K562 (cell line): ENCODE data around the gene GRIN1. TPM values are rescaled to one million over a fixed set of nuclear protein-coding genes. Genes with fewer than 3 reads are reported as not detected.

Source experiments
- CREM ChIP-seq: IDR thresholded peaks from 2 replicates; pipeline ENCODE4 v1.6.1; 2014; ENCODE audit warnings: antibody characterized with exemption, low read depth
- DIDO1 ChIP-seq: fragments of 450-650 bp; IDR thresholded peaks from 2 replicates; pipeline ENCODE4 v1.6.1; 2016; ENCODE audit warnings: low read depth, missing biosample characterization, missing genetic modification characterization
- GABPB1 ChIP-seq: sonication (generic); formaldehyde crosslinking; IDR thresholded peaks from 2 replicates; pipeline ENCODE4 v1.8.0; 2022; ENCODE audit warnings: mild to moderate bottlenecking, missing genetic modification reagents
- KDM1A ChIP-seq, 2 experiments: fragments of 450-650 bp; IDR thresholded peaks; 2 replicates each; pipeline ENCODE4 v1.6.1; 2016; ENCODE audit warnings: mild to moderate bottlenecking in 2 of 2
- NR1H2 ChIP-seq: sonication (generic); formaldehyde crosslinking; IDR thresholded peaks from 2 replicates; pipeline ENCODE4 v1.4.0; 2020; ENCODE audit warnings: mild to moderate bottlenecking, missing genetic modification reagents
- NR4A1 ChIP-seq, 2 experiments: fragments of 250-450 bp in 1 of 2; fragments of 450-650 bp in 1 of 2; sonication (Bioruptor Pico) in 1 of 2; IDR thresholded peaks; 2 replicates each; pipeline versions ENCODE4 v1.4.0 to v1.6.1; 2016 to 2020; ENCODE audit warnings: mild to moderate bottlenecking in 2 of 2, missing compliant biosample characterization in 1 of 2, missing genetic modification characterization in 1 of 2, moderate library complexity in 1 of 2
- SAP30 ChIP-seq: fragments of 200-600 bp; sonication (generic); IDR thresholded peaks from 2 replicates; pipeline ENCODE4 v1.6.1; 2012; ENCODE audit warnings: borderline replicate concordance, low read depth, mild to moderate bottlenecking, moderate library complexity, low read length, control low read depth, inconsistent platforms; ENCODE audit not compliant: insufficient read depth, poor library complexity, severe bottlenecking
- SMAD4 ChIP-seq: fragments of 250-450 bp; sonication (Bioruptor Pico); conservative IDR thresholded peaks from 2 replicates; pipeline ENCODE4 v1.8.0; 2021; ENCODE audit warnings: inconsistent platforms, mild to moderate bottlenecking, moderate library complexity
- SNRNP70 ChIP-seq: fragments of 200-400 bp; formaldehyde crosslinking; optimal IDR thresholded peaks from 2 replicates; pipeline ENCODE3; 2017; ENCODE audit warnings: low read depth, low read length
- SUPT5H ChIP-seq: fragments of 450-650 bp; IDR thresholded peaks from 2 replicates; pipeline ENCODE4 v1.6.1; 2016
- TRIM24 ChIP-seq, 2 experiments: fragments of 450-650 bp; IDR thresholded peaks; 2 replicates each; pipeline ENCODE4 v1.6.1; 2016
- polyA plus RNA-seq, 8 experiments: library from polyadenylated mRNA; depleted of rRNA in 4 of 8; stranded (reverse) in 5 of 8; unstranded in 3 of 8; fragments of >200 nt; fragmentation: Nextera tagmentation in 2 of 8; fragmentation: Illumina TruSeq in 1 of 8; extraction: Ambion mirVana in 2 of 8; extraction: Trizol in 1 of 8; gene quantifications; 2 replicates each; pipeline versions ENCODE4 v1.2.1 to v1.2.3, GENCODE V29; 2011 to 2014; ENCODE audit warnings: inconsistent platforms in 1 of 8, missing spikeins in 1 of 8
- total RNA-seq, 7 experiments: library from RNA; depleted of rRNA in 6 of 7; stranded (reverse); fragments of >200 nt in 6 of 7; fragmentation: Illumina TruSeq in 2 of 7; extraction: Trizol in 2 of 7; gene quantifications; 2 replicates each; pipeline versions ENCODE4 v1.2.1 to v1.2.3, GENCODE V29; 2011 to 2021; ENCODE audit warnings: low replicate concordance in 1 of 7
- TF ChIP-seq, protein P1 (sequence below), 2 experiments: fragments of 450-650 bp; formaldehyde crosslinking in 1 of 2; IDR thresholded peaks; 2 replicates each; pipeline versions ENCODE4 v1.4.0 to v1.6.1; 2014 to 2020; ENCODE audit warnings: mild to moderate bottlenecking in 2 of 2, borderline replicate concordance in 1 of 2, low read depth in 1 of 2
- TF ChIP-seq, protein P2 (sequence below), 2 experiments: IDR thresholded peaks; 2 replicates each; pipeline ENCODE4 v1.6.1; 2011; ENCODE audit warnings: borderline replicate concordance in 1 of 2, control low read depth in 1 of 2, low read depth in 1 of 2, low read length in 1 of 2, mild to moderate bottlenecking in 1 of 2, mixed read lengths in 1 of 2, moderate library complexity in 1 of 2; ENCODE audit not compliant: insufficient read depth in 1 of 2, insufficient read length in 1 of 2, poor library complexity in 1 of 2, severe bottlenecking in 1 of 2; ENCODE audit errors: extremely low read depth in 1 of 2
- TF ChIP-seq, protein P3 (sequence below): fragments of 250-450 bp; sonication (Bioruptor Pico); IDR thresholded peaks from 2 replicates; pipeline ENCODE4 v1.5.0; 2020; ENCODE audit warnings: mild to moderate bottlenecking, borderline replicate concordance

Gene GRIN1
- total and polyA plus RNA-seq, 9 of the 15 experiments (the other 6 are each of a cell fraction or from before 2014, with no cell fraction given) = 0.03 to 0.35 (median 0.16) TPM; not detected in 6

DNA sequence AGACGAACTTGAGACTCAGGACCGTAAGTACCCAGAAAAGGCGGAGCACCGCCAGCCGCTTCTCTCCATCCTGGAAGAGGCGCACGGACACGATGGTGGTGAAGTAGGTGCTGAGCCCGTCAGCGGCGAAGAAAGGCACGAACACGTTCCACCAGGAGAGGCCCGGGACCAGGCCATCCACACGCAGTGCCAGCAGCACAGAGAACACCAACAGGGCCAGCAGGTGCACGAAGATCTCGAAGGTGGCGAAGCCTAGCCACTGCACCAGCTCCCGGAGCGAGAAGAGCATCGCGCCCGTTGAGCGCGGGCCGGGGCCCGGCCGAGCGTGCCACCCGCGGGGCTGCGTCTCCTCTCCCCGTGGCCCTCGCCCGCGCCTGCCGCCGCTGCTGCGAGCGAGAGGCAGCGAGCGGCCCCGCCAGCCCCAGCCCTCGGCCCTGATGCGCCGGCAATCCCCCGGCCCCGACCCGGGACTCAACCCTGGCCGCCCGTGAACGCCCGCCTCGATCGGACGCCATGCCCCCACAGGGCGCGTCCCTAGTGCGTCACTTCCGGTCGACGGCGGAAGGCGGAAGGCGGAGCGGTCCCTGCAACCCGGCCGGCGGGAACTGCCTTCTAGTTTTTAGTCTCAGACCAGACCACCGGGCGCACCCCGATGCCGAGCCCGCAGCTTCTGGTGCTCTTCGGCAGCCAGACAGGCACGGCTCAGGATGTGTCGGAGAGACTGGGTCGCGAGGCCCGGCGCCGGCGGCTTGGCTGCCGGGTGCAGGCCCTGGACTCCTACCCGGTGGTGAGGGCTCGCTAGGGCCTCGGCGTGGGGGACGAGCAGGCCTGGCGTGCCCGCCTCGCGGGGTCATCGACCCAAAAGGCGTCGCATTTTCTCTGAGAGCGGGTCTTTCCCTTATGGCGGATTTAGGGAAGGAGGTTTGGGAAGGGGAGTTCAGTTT, 66.4 kb downstream of the GRIN1 start, which contains the start of the genes NDOR1 and TMEM203 (continued):
- TF ChIP-seq, protein P1, sequence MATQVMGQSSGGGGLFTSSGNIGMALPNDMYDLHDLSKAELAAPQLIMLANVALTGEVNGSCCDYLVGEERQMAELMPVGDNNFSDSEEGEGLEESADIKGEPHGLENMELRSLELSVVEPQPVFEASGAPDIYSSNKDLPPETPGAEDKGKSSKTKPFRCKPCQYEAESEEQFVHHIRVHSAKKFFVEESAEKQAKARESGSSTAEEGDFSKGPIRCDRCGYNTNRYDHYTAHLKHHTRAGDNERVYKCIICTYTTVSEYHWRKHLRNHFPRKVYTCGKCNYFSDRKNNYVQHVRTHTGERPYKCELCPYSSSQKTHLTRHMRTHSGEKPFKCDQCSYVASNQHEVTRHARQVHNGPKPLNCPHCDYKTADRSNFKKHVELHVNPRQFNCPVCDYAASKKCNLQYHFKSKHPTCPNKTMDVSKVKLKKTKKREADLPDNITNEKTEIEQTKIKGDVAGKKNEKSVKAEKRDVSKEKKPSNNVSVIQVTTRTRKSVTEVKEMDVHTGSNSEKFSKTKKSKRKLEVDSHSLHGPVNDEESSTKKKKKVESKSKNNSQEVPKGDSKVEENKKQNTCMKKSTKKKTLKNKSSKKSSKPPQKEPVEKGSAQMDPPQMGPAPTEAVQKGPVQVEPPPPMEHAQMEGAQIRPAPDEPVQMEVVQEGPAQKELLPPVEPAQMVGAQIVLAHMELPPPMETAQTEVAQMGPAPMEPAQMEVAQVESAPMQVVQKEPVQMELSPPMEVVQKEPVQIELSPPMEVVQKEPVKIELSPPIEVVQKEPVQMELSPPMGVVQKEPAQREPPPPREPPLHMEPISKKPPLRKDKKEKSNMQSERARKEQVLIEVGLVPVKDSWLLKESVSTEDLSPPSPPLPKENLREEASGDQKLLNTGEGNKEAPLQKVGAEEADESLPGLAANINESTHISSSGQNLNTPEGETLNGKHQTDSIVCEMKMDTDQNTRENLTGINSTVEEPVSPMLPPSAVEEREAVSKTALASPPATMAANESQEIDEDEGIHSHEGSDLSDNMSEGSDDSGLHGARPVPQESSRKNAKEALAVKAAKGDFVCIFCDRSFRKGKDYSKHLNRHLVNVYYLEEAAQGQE (IDR thresholded peaks at IDR 0.05; ENCODE audit: borderline replicate concordance) = peak; percentile 33
- TF ChIP-seq, protein P1 (CRISPR knock-in tag; IDR thresholded peaks at IDR 0.05; ENCODE audit: low read depth) = peak; percentile 50
- TF ChIP-seq SUPT5H (peak; percentile 77), NR1H2 (CRISPR knock-in tag) (no peak), NR4A1 (CRISPR knock-in tag; IDR thresholded peaks at IDR 0.05) (no peak), NR4A1 (tag; IDR thresholded peaks at IDR 0.05) (no peak), KDM1A (IDR thresholded peaks at IDR 0.05) (no peak), CREM (peak; percentile 99), DIDO1 (tag) (peak; percentile 85), TRIM24 (IDR thresholded peaks at IDR 0.05) (peak in 1 of 2 experiments; percentile 26; a peak in 1 of 4 replicates), SMAD4 (CRISPR knock-in tag) (0 out of 2 replicates have a peak, but pooled peaks have one; percentile 51), SAP30 (peak; percentile 94), GABPB1 (CRISPR knock-in tag) (peak; percentile 98), SNRNP70 (no peak)
- TF ChIP-seq, protein P2, sequence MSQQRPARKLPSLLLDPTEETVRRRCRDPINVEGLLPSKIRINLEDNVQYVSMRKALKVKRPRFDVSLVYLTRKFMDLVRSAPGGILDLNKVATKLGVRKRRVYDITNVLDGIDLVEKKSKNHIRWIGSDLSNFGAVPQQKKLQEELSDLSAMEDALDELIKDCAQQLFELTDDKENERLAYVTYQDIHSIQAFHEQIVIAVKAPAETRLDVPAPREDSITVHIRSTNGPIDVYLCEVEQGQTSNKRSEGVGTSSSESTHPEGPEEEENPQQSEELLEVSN (IDR thresholded peaks at IDR 0.05; ENCODE audit: borderline replicate concordance in 1 of 2, extremely low read depth in 1 of 2, insufficient read depth in 1 of 2, insufficient read length in 1 of 2, low read depth in 1 of 2, low read length in 1 of 2, poor library complexity in 1 of 2, severe bottlenecking in 1 of 2) = peak; percentile 35 to 73
- TF ChIP-seq, protein P3, sequence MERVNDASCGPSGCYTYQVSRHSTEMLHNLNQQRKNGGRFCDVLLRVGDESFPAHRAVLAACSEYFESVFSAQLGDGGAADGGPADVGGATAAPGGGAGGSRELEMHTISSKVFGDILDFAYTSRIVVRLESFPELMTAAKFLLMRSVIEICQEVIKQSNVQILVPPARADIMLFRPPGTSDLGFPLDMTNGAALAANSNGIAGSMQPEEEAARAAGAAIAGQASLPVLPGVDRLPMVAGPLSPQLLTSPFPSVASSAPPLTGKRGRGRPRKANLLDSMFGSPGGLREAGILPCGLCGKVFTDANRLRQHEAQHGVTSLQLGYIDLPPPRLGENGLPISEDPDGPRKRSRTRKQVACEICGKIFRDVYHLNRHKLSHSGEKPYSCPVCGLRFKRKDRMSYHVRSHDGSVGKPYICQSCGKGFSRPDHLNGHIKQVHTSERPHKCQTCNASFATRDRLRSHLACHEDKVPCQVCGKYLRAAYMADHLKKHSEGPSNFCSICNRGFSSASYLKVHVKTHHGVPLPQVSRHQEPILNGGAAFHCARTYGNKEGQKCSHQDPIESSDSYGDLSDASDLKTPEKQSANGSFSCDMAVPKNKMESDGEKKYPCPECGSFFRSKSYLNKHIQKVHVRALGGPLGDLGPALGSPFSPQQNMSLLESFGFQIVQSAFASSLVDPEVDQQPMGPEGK (CRISPR knock-in tag) = no peak
